Activated gamma-delta T cell treated with Interleukin-2 at 50 U/mL for 16 hours (primary cell): ENCODE measurements around the gene GRID1.

Experiments used
- DNase-seq: peaks from one replicate; pipeline ENCODE4 v3.0.0-alpha.2; 2020

GRID1 gene

DNA sequence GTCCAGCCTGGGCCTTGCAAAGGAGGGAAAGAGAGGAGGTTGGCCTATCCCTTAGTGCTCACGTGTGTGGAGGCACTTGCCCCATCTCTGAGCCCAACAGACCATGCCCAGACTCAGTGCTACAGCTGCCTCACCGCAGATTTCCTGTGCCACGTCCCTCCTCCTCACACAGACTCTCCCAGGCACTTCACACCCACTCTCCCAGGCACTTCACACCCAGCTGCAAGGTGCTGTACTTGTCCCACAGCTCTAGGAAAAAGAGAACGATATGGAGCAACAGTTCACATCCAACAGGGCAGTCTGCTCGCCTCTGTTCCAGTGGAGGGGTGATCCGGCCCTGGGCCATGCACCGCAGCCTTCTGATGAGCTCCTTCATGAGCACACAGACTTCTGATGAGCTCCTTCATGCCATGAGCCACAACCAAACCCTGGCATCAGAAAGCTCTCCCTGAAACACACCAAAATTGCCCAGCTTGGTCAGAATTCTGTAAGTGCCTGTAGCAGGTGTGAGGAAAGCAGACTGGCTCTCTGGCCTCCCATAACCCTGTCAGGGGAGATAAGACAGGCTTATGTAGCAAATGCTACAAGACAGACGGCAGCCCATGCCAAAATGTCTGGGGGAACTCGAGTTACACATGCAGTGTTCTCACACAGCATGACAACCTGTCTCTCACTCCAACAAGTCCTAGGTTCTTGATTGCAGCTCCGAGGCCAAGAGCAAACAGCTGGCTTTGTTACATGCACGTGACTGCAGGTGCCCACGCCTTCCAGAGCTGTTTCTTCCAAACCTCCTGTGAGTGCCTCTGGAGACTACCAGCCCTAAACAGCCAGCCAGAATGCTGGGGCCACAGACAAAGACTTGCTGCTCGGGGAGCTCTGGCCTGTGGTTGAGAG lies 348.5 kb downstream of the GRID1 start:
- DNase-seq, result no peak

GRCh38 chr10:86013568-86013967 lies 353.0 kb downstream of the GRID1 start:
- DNase-seq, result no peak

GRCh38 chr10:86007171-86007570 lies 359.4 kb downstream of the GRID1 start:
- DNase-seq, result no peak

- DNase-seq, result no peak
These were observed 362.3 kb downstream of the GRID1 start for GRCh38 chr10:86004337-86004736.

- no peak for DNase-seq
These were observed 363.4 kb downstream of the GRID1 start for GRCh38 chr10:86003201-86003621.

- DNase-seq, result no peak
These were observed 365.1 kb downstream of the GRID1 start for GRCh38 chr10:86001521-86001920.

- DNase-seq, result no peak
These were observed 369.1 kb downstream of the GRID1 start for GRCh38 chr10:85997544-85997943.

- DNase-seq, result no peak
These were observed 370.8 kb downstream of the GRID1 start for GRCh38 chr10:85995791-85996190.

DNA sequence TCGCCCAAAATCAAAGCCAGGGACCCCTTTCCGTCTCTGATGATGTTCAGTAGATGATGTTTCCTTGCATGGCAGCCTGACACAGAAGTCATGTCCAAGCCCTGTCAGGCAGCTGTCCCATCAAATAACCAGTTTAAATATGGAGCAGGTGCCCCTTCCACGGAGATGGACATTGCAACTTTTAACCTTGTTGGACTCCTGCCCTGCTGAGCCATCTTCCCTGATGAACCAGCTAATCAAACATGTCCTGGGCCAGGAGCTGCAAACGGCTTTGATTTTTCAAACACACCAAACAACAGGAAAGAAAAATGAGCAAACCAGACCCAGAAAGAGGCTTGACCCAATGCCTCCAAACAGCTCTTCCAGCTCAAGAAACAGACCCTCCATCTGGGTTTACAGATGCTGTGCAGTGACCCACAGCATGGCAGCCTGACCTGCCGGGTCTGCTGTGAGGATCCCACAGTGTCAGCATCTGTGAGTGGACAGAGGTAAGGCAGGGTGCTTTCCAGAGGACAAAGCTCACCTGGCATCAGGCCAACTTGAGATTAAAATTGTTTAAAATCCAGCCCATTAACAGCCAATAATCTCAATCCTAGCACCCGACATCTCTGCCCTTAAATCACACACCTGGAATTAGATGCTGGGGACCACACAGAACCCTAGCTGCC lies 372.6 kb downstream of the GRID1 start:
- no peak for DNase-seq

DNA sequence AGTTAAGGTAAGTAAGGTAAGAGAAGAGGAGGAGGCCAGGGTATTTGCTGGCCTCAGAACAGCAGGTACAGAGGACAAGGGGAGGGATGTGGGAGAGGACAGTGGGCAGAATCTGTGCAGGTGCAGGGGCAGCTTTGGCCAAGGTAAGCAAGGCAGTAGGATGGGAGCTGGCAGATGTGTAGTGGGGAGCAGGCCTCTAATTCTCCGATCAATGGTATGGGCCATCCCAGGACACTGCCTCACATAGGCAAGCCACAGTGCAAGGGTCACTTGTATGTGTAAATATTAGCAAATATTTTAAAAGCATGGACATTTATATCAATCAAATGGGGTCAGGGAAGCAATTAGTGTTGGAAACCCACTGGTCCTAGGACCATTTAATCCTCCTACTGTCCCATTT lies 373.5 kb downstream of the GRID1 start:
- no peak for DNase-seq

- DNase-seq, result no peak
These were observed 374.3 kb downstream of the GRID1 start for GRCh38 chr10:85992324-85992723.

- DNase-seq, result no peak
These were observed 379.8 kb downstream of the GRID1 start for GRCh38 chr10:85986777-85987176.

GRCh38 chr10:85983051-85983450 lies 383.5 kb downstream of the GRID1 start:
- DNase-seq, result no peak

- DNase-seq, result no peak
These were observed 387.0 kb downstream of the GRID1 start for GRCh38 chr10:85979598-85979997.

DNA sequence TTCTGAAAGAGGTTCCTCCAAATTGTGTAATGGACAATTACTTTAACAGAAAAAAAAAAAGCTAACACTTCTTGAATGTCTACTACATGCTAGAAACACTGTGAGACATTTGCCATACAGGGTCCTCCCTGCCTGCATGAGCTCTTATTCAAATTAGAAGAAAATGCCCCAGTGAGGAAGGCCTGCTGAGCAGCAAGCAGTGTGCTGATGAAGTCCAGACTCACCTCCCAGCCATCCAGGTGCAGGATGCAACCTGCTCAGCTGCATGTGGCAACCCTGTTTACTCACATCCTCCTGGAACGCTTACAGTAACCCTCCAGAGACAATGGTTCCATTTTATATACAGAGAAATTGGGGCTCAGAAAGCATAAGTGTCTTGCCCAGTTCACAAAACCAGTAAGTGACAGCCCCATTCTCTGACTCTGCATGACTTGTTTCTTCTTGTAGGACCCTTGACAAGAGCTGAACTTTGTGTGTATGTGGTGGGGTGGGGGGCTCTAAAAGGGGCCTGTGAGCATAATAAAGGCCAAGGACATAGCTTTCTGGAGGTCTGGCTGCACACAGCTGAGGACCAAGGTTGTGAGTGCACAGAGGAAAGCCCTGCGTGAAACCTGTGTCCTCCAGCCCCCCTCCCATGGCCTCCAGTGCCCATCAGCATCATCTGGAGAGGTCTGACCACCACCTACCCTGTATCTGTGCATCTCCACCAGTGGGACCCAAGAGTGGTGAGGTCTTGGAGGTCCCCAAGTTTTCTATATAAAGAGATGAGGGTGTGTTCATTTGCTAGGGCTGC lies 387.8 kb downstream of the GRID1 start:
- DNase-seq, result no peak

DNA sequence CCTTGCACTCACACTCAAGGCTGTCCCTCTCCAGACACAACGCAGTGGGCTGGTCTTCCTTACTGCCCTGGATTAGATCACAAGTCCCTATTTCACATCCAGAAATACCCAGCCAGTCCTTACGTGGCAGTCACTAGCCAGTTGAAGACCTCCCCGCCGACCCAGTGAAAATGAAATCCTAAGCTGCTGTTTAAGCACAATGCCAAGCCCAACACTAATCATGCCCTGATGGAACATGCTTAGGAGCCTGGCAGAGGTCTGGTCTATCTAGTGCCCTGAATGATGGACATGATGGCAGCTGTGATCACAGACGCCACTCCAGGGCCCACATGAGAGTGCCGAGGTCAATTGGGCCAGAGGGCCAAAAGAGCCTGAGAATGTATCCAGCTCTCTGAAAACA lies 389.0 kb downstream of the GRID1 start:
- no peak for DNase-seq

GRCh38 chr10:85976267-85976793 lies 390.3 kb downstream of the GRID1 start:
- no peak for DNase-seq

GRCh38 chr10:85971494-85971893 lies 395.1 kb downstream of the GRID1 start:
- DNase-seq, result no peak

DNA sequence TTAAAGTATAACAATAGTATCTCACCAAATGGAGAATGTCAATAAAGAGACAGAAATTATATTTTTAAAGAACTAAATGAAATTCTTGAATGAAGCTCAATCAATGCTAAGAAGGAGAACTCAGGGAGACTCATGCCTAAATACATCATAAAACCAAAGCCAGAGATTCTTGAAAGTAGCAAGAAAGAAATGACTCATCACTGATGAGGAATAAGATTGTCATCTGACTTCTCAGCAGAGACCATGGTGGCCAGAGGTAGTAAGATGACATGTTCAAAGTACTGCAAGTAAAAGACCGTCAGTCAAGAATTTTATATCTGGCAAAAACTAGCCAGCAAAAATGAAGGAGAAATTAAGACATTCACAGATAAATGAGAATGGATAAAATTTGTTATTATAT lies 399.0 kb downstream of the GRID1 start:
- DNase-seq, result no peak

DNA sequence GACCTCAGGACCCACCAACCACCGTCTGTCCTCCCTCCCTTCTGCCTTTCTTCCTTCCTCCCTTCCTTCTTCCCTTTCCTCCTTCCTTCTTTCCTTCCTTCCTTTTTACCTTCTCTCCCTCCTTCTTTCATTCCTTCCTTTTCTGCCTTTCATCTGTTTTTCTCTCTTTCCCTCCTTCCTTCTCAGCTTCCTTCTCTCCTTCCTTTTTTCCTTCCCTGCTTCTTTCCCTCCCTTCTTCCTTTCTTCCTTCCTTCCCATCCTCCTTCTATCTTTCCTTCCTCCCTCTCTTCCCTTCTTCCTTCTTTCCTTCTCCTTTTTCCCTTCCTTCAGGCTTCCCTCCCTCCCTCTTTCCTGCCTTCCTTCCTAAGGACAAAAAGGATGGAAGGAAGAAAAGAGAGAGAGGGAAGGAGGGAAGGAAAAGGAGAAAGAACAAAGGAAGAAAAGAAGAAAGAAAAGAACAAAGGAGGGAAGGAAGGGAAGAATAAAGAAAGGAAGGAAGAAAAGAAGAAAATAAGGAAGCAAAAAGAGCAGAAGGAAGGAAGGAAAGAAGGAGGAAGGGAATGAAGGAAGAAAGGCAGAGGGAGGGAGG lies 405.0 kb downstream of the GRID1 start:
- no peak for DNase-seq

- no peak for DNase-seq
These were observed 405.5 kb downstream of the GRID1 start for GRCh38 chr10:85961073-85961472.

GRCh38 chr10:85959239-85959638 lies 407.4 kb downstream of the GRID1 start:
- no peak for DNase-seq

DNA sequence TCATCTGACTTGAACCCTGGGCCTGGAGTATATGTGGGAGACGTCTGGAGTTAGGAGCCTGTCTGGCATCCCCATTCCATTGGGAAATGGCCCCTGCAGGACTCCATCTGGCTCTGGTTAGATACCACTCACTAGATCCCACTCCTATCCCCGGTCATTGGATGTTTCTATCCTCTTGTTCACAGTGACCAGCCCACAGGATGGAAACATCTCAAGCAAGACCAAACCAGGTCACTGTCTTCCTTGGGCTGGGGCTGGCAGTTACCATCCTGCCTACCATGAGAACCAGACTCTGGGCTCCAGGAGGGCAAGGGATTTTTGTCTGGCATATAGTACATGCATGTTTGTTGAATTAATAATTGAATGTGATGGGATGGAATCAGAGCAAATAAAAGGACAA lies 415.7 kb downstream of the GRID1 start:
- no peak for DNase-seq
